ENCODE measurements around the gene CEP350.
"Not testable (repeated sequence)": the region's sequence is repeated elsewhere in the genome, so short reads cannot be mapped to it uniquely, and the experiment has no call there.

Gene CEP350

GRCh38 chr1:180003026-180003695, 48.6 kb downstream of the CEP350 start:
- no peak overlapping the region for H3K4me3 ChIP-seq (replicated peaks; ENCODE audit: low read depth, low read length)
- TF ChIP-seq CTCF (IDR thresholded peaks at IDR 0.05; ENCODE audit: low read depth, low read length, missing control alignments) = no peak
- no peak for DNase-seq (ENCODE audit: extremely low read depth, low read depth)

GRCh38 chr1:180006762-180007161, 52.2 kb downstream of the CEP350 start:
- H3K4me3 ChIP-seq (replicated peaks; ENCODE audit: low read depth, low read length); DNase-seq (ENCODE audit: extremely low read depth, low read depth): not testable (repeated sequence)

GRCh38 chr1:180020017-180020416, 65.4 kb downstream of the CEP350 start:
- no peak for TF ChIP-seq CTCF (IDR thresholded peaks at IDR 0.05; ENCODE audit: low read depth, low read length, missing control alignments)
- DNase-seq (ENCODE audit: extremely low read depth, low read depth) = no peak
- no peak overlapping the region for H3K4me3 ChIP-seq (replicated peaks; ENCODE audit: low read depth, low read length)

- no peak overlapping the region for H3K4me3 ChIP-seq (replicated peaks; ENCODE audit: low read depth, low read length)
- no peak for DNase-seq (ENCODE audit: extremely low read depth, low read depth)
- no peak for TF ChIP-seq CTCF (IDR thresholded peaks at IDR 0.05; ENCODE audit: low read depth, low read length, missing control alignments)
Observed at GRCh38 chr1:180026556-180026955, 71.9 kb downstream of the CEP350 start.

- DNase-seq (ENCODE audit: extremely low read depth, low read depth) = no peak
- H3K4me3 ChIP-seq (replicated peaks; ENCODE audit: low read depth, low read length) = no peak overlapping the region
- no peak for TF ChIP-seq CTCF (IDR thresholded peaks at IDR 0.05; ENCODE audit: low read depth, low read length, missing control alignments)
Observed at GRCh38 chr1:180027949-180028445, 73.4 kb downstream of the CEP350 start.

- no peak overlapping the region for H3K4me3 ChIP-seq (replicated peaks; ENCODE audit: low read depth, low read length)
- TF ChIP-seq CTCF (IDR thresholded peaks at IDR 0.05; ENCODE audit: low read depth, low read length, missing control alignments) = no peak
- no peak for DNase-seq (ENCODE audit: extremely low read depth, low read depth)
Observed at GRCh38 chr1:180028864-180029263, 74.3 kb downstream of the CEP350 start.

GRCh38 chr1:180029524-180030135, 75.0 kb downstream of the CEP350 start:
- TF ChIP-seq CTCF (IDR thresholded peaks at IDR 0.05; ENCODE audit: low read depth, low read length, missing control alignments) = no peak
- H3K4me3 ChIP-seq (replicated peaks; ENCODE audit: low read depth, low read length) = no peak overlapping the region
- no peak for DNase-seq (ENCODE audit: extremely low read depth, low read depth)

Data from HFF-Myc (cell line).